GM21390 (cell line): ENCODE measurements around the gene NOMO2.
"Not testable (repeated sequence)": the region's sequence is repeated elsewhere in the genome, so short reads cannot be mapped to it uniquely, and the experiment has no call there.

Experiments
- ATAC-seq: cut with Tn5 transposase; IDR thresholded peaks from one replicate; pipeline ENCODE4 v1.9.1; 2021; ENCODE audit not compliant: unreplicated experiment

NOMO2 gene

GRCh38 chr16:18561727-18562314 is at the start of gene NOMO2:
Gene NOMO2, minus strand, starts transcription at chr16:18562097. Its CDS starts 57 bp downstream, at chr16:18562040.
- peak; percentile 97 for ATAC-seq

GRCh38 chr16:18610147-18610803 is 48.4 kb upstream of the NOMO2 start:
- ATAC-seq = not testable (repeated sequence)

GRCh38 chr16:18608271-18608670 is 46.4 kb upstream of the NOMO2 start:
- ATAC-seq = not testable (repeated sequence)

- not testable (repeated sequence) for ATAC-seq
Measured at GRCh38 chr16:18603572-18604246, 41.8 kb upstream of the NOMO2 start.

- not testable (repeated sequence) for ATAC-seq
Measured at GRCh38 chr16:18598582-18598981, 36.7 kb upstream of the NOMO2 start.

- ATAC-seq = not testable (repeated sequence)
Measured at GRCh38 chr16:18597734-18598133, 35.8 kb upstream of the NOMO2 start.

- ATAC-seq = not testable (repeated sequence)
Measured at GRCh38 chr16:18597319-18597718, 35.4 kb upstream of the NOMO2 start.

GRCh38 chr16:18595796-18596195 is 33.9 kb upstream of the NOMO2 start:
- not testable (repeated sequence) for ATAC-seq

GRCh38 chr16:18594880-18595279 is 33.0 kb upstream of the NOMO2 start:
- not testable (repeated sequence) for ATAC-seq

- not testable (repeated sequence) for ATAC-seq
Measured at GRCh38 chr16:18593904-18594303, 32.0 kb upstream of the NOMO2 start.

- not testable (repeated sequence) for ATAC-seq
Measured at GRCh38 chr16:18592982-18593381, 31.1 kb upstream of the NOMO2 start.

- ATAC-seq = not testable (repeated sequence)
Measured at GRCh38 chr16:18591908-18592307, 30.0 kb upstream of the NOMO2 start.

- not testable (repeated sequence) for ATAC-seq
Measured at GRCh38 chr16:18591441-18591840, 29.5 kb upstream of the NOMO2 start.

GRCh38 chr16:18589806-18590205 is 27.9 kb upstream of the NOMO2 start:
- ATAC-seq = not testable (repeated sequence)

GRCh38 chr16:18586560-18587540 is 25.0 kb upstream of the NOMO2 start:
- ATAC-seq = not testable (repeated sequence)

- ATAC-seq = not testable (repeated sequence)
Measured at GRCh38 chr16:18585789-18586188, 23.9 kb upstream of the NOMO2 start.

- no peak for ATAC-seq
Measured at GRCh38 chr16:18582902-18583301, 21.0 kb upstream of the NOMO2 start.

- not testable (repeated sequence) for ATAC-seq
Measured at GRCh38 chr16:18580396-18580795, 18.5 kb upstream of the NOMO2 start.

- not testable (repeated sequence) for ATAC-seq
Measured at GRCh38 chr16:18579261-18579660, 17.4 kb upstream of the NOMO2 start.

GRCh38 chr16:18577942-18578341 is 16.0 kb upstream of the NOMO2 start:
- not testable (repeated sequence) for ATAC-seq

GRCh38 chr16:18575945-18576344 is 14.0 kb upstream of the NOMO2 start:
- ATAC-seq = not testable (repeated sequence)
